ENCODE data around the gene CORIN. TPM values are rescaled to one million over a fixed set of nuclear protein-coding genes. Genes with fewer than 3 reads are reported as not detected.

The CORIN gene, protein sequence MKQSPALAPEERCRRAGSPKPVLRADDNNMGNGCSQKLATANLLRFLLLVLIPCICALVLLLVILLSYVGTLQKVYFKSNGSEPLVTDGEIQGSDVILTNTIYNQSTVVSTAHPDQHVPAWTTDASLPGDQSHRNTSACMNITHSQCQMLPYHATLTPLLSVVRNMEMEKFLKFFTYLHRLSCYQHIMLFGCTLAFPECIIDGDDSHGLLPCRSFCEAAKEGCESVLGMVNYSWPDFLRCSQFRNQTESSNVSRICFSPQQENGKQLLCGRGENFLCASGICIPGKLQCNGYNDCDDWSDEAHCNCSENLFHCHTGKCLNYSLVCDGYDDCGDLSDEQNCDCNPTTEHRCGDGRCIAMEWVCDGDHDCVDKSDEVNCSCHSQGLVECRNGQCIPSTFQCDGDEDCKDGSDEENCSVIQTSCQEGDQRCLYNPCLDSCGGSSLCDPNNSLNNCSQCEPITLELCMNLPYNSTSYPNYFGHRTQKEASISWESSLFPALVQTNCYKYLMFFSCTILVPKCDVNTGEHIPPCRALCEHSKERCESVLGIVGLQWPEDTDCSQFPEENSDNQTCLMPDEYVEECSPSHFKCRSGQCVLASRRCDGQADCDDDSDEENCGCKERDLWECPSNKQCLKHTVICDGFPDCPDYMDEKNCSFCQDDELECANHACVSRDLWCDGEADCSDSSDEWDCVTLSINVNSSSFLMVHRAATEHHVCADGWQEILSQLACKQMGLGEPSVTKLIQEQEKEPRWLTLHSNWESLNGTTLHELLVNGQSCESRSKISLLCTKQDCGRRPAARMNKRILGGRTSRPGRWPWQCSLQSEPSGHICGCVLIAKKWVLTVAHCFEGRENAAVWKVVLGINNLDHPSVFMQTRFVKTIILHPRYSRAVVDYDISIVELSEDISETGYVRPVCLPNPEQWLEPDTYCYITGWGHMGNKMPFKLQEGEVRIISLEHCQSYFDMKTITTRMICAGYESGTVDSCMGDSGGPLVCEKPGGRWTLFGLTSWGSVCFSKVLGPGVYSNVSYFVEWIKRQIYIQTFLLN
- total RNA-seq (2022; extraction: Qiagen RNA extraction; ENCODE audit: low read depth) = 0.02 TPM in 1 of 5 replicates, not detected in the others

DNA sequence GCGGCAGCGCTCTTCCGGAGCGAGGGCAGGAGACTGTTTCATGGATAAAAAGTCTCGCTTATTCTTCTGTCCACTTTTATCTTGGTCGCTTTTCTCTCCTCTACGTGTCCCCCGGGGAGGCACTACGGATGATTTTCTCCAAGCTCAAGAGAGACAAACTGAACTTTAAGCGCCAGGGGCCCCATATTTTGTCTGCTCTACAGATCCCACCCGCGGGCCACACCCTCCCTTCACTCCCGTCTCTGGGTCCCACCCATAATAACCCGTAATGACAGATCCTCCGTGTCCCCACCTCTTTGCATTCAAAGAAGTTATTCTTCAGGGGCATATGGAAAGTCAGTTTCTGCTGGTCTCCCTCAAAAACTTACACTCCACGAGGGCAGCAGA is at the start of gene CORIN:
Gene CORIN (minus strand): TSS at position 160 of the 387 bp plus-strand sequence. CDS start 118 bp downstream, at position 42.

Other genes starting within 250 kb of the CORIN start
- gene NFXL1, start 76.5 kb upstream of the CORIN start, total RNA-seq (2022; extraction: Qiagen RNA extraction; ENCODE audit: low read depth) = 4.7 to 7.6 TPM (median 5.6 TPM) in 5 replicates
- 0.14 to 0.51 TPM in 2 of 5 replicates, not detected in the others for gene CNGA1, start 178.6 kb upstream of the CORIN start, total RNA-seq (2022; extraction: Qiagen RNA extraction; ENCODE audit: low read depth)
- gene NIPAL1, start 178.7 kb upstream of the CORIN start, total RNA-seq (2022; extraction: Qiagen RNA extraction; ENCODE audit: low read depth) = 0.32 to 0.94 TPM (median 0.74 TPM) in 5 replicates

All from A549 treated with RU486 at 1 μM for 4 hours (cell line).